Measurements from ENCODE around the gene NHLRC2. TPM values are rescaled to one million over a fixed set of nuclear protein-coding genes. Genes with fewer than 3 reads are reported as not detected.
A peak's percentile ranks its signal among the peaks of the same experiment; 100 is the strongest.

Gene NHLRC2
- total and polyA plus RNA-seq, 10 of the 15 experiments (the other 5 are each of a cell fraction or from before 2014, with no cell fraction given) = 1.9 to 31.3 (median 15.9) TPM

DNA sequence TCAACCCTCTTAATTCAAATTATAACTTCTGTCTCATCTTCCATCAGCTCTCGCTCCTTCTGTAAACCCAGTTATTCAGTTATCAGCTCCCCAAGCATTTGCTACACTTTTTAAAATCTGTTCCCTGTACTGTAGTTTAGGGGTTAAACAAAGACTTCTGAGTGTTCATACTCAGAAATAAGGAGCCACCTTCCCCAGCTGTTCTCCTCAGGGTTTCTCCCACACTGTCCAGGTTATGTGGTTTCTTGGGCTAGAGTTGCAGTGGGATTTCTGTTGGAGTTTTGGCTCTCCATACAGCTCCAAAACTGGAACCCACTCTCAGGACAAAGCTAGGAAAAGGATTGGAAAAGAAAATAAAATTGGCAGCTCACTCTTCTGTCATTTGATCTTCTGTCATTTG lies 20.8 kb downstream of the NHLRC2 start:
- ChIA-PET SMC1A (ENCODE audit: uncharacterized antibody, unreplicated experiment) (interaction anchor here (0.6 to 2.0 kb wide), 9 partner anchors 8 to 226 kb away, joined by 3 to 8 read pairs (median 4); no protein-coding TSS in a partner anchor), POLR2A (interaction anchor here (0.9 to 1.2 kb wide), 3 partner anchors 8 to 16 kb away, joined by 3 to 8 read pairs (median 6); no protein-coding TSS in a partner anchor), CTCF (interaction anchor here (0.7 to 1.7 kb wide), 6 partner anchors 11 to 227 kb away, joined by 3 to 11 read pairs (median 3); no protein-coding TSS in a partner anchor), RAD21 (ENCODE audit: unreplicated experiment) (interaction anchor here (0.9 to 1.4 kb wide), 4 partner anchors 14 to 226 kb away, joined by 3 to 5 read pairs (median 4); no protein-coding TSS in a partner anchor)
- Histone ChIP-seq H4K20me1 (ENCODE audit: control insufficient read depth, insufficient read depth) (no peaks in the 10 kb centered on the region), H3K4me3 (no peak overlapping the region), H3K36me3 (ENCODE audit: control insufficient read depth in 2 of 2, insufficient read depth in 2 of 2, low read length in 1 of 2) (no peaks in the 10 kb centered on the region), H2AFZ (ENCODE audit: control insufficient read depth, low read depth, low read length) (no peak overlapping the region), H3K27ac (ENCODE audit: control insufficient read depth, insufficient read depth) (0 out of 2 replicates have a peak overlapping the region, but pooled peaks have one; percentile 13), H3K27me3 (replicated peaks in 1 of 2; ENCODE audit: control insufficient read depth in 2 of 2, insufficient read depth in 2 of 2, low read length in 1 of 2) (no peaks in the 10 kb centered on the region), H3K4me1 (ENCODE audit: control insufficient read depth, insufficient read depth, low read length) (peaks cover 16% of the 10 kb centered on the region), H3K9ac (ENCODE audit: control insufficient read depth, insufficient read depth, low read length) (no peak overlapping the region), H3K9me3 (replicated peaks; ENCODE audit: control insufficient read depth, insufficient read depth, low read length) (no peaks in the 10 kb centered on the region; the same call in 1 of the 3 replicates), H3K79me2 (ENCODE audit: control insufficient read depth, insufficient read depth, low read length) (peaks cover 20% of the 10 kb centered on the region), H3K4me2 (ENCODE audit: control insufficient read depth, insufficient read depth) (no peak overlapping the region)
- intact Hi-C loops (cut with micrococcal nuclease; ENCODE audit: unreplicated experiment) = loop anchor here (5.0 kb wide), 1 partner anchor 87 kb away; no protein-coding TSS in a partner anchor
- in situ Hi-C loops (cut with MboI) = no loop called here
- DNase-seq (ENCODE audit: low read depth, low spot score) = no peak
- 100% methylated on average over 1 of the region's 1 CpG for WGBS (ENCODE audit: insufficient coverage, insufficient replicate concordance, low lambda C conversion rate, missing lambda C conversion rate)
- no TSS peak for BruUV-seq (replicated peaks)
- TF ChIP-seq GATAD2B (conservative IDR thresholded peaks at IDR 0.05; ENCODE audit: low read depth) = no peak
- peak; percentile 2; the same call in 1 of the 2 replicates for TF ChIP-seq RUNX3 (IDR thresholded peaks at IDR 0.05; ENCODE audit: low read length)
- no peak for ATAC-seq
- FAIRE-seq = no peak

DNA sequence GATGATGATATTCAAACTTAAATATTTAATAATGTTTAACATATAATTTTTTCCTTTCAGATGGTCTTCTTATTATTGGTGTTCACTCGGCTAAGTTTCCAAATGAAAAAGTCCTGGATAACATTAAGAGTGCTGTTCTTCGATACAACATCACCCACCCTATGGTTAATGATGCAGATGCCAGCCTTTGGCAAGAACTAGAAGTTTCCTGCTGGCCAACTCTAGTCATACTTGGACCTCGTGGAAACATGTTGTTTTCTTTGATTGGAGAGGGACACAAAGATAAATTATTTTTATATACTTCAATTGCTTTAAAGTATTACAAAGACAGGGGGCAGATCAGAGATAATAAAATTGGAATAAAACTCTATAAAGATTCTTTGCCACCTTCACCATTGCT lies 22.0 kb downstream of the NHLRC2 start:
- H3K27ac ChIP-seq (ENCODE audit: control insufficient read depth, insufficient read depth) = no peak overlapping the region; the same call in 1 of the 2 replicates
- intact Hi-C loops (cut with micrococcal nuclease; ENCODE audit: unreplicated experiment) = loop anchor here (5.0 kb wide), 1 partner anchor 86 kb away; no protein-coding TSS in a partner anchor
- H3K4me2 ChIP-seq (ENCODE audit: control insufficient read depth, insufficient read depth) = no peak overlapping the region
- ChIA-PET POLR2A (interaction anchor here (0.6 kb wide), 1 partner anchor 42 kb away, joined by 3 read pairs; no protein-coding TSS in a partner anchor), RAD21 (ENCODE audit: unreplicated experiment) (interaction anchor here (0.6 to 2.3 kb wide), 4 partner anchors 18 to 85 kb away, joined by 3 to 30 read pairs (median 5); no protein-coding TSS in a partner anchor), SMC1A (ENCODE audit: uncharacterized antibody, unreplicated experiment) (interaction anchor here (0.9 to 2.4 kb wide), 6 partner anchors 12 to 220 kb away, joined by 3 to 11 read pairs (median 6); no protein-coding TSS in a partner anchor), CTCF (no interaction called here)
- H3K27me3 ChIP-seq (replicated peaks in 1 of 2; ENCODE audit: control insufficient read depth in 2 of 2, insufficient read depth in 2 of 2, low read length in 1 of 2) = no peaks in the 10 kb centered on the region
- H3K36me3 ChIP-seq (ENCODE audit: control insufficient read depth in 2 of 2, insufficient read depth in 2 of 2, low read length in 1 of 2) = no peaks in the 10 kb centered on the region
- DNase-seq (ENCODE audit: low read depth, low spot score) (no peak), ATAC-seq (no peak), FAIRE-seq (no peak)
- no peak overlapping the region for H2AFZ ChIP-seq (ENCODE audit: control insufficient read depth, low read depth, low read length)
- peaks cover 19% of the 10 kb centered on the region for H3K79me2 ChIP-seq (ENCODE audit: control insufficient read depth, insufficient read depth, low read length)
- in situ Hi-C loops (cut with MboI) = no loop called here
- no peaks in the 10 kb centered on the region; the same call in 2 of the 3 replicates for H3K9me3 ChIP-seq (replicated peaks; ENCODE audit: control insufficient read depth, insufficient read depth, low read length)
- H3K9ac ChIP-seq (ENCODE audit: control insufficient read depth, insufficient read depth, low read length) = no peak overlapping the region
- H3K4me1 ChIP-seq (ENCODE audit: control insufficient read depth, insufficient read depth, low read length) = peaks cover 25% of the 10 kb centered on the region
- WGBS (ENCODE audit: insufficient coverage, insufficient replicate concordance, low lambda C conversion rate, missing lambda C conversion rate) = 95% methylated on average over 3 of the region's 3 CpGs
- H3K4me3 ChIP-seq = no peak overlapping the region
- no TSS peak for BruUV-seq (replicated peaks)
- H4K20me1 ChIP-seq (ENCODE audit: control insufficient read depth, insufficient read depth) = no peaks in the 10 kb centered on the region
- TF ChIP-seq, protein P1, sequence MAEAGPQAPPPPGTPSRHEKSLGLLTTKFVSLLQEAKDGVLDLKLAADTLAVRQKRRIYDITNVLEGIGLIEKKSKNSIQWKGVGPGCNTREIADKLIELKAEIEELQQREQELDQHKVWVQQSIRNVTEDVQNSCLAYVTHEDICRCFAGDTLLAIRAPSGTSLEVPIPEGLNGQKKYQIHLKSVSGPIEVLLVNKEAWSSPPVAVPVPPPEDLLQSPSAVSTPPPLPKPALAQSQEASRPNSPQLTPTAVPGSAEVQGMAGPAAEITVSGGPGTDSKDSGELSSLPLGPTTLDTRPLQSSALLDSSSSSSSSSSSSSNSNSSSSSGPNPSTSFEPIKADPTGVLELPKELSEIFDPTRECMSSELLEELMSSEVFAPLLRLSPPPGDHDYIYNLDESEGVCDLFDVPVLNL (IDR thresholded peaks at IDR 0.05; ENCODE audit: low read depth, low read length) = no peak
- TF ChIP-seq, protein P2, sequence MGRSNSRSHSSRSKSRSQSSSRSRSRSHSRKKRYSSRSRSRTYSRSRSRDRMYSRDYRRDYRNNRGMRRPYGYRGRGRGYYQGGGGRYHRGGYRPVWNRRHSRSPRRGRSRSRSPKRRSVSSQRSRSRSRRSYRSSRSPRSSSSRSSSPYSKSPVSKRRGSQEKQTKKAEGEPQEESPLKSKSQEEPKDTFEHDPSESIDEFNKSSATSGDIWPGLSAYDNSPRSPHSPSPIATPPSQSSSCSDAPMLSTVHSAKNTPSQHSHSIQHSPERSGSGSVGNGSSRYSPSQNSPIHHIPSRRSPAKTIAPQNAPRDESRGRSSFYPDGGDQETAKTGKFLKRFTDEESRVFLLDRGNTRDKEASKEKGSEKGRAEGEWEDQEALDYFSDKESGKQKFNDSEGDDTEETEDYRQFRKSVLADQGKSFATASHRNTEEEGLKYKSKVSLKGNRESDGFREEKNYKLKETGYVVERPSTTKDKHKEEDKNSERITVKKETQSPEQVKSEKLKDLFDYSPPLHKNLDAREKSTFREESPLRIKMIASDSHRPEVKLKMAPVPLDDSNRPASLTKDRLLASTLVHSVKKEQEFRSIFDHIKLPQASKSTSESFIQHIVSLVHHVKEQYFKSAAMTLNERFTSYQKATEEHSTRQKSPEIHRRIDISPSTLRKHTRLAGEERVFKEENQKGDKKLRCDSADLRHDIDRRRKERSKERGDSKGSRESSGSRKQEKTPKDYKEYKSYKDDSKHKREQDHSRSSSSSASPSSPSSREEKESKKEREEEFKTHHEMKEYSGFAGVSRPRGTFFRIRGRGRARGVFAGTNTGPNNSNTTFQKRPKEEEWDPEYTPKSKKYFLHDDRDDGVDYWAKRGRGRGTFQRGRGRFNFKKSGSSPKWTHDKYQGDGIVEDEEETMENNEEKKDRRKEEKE (IDR thresholded peaks at IDR 0.05) = no peak
- TF ChIP-seq POLR2AphosphoS5 (IDR thresholded peaks at IDR 0.05; ENCODE audit: low read length) (no peak), NR2C1 (IDR thresholded peaks at IDR 0.05) (no peak), PAX8 (IDR thresholded peaks at IDR 0.05) (no peak), JUNB (IDR thresholded peaks at IDR 0.05) (no peak), BCL11A (IDR thresholded peaks at IDR 0.05; ENCODE audit: low read depth, low read length) (no peak)
- TF ChIP-seq, protein P3, sequence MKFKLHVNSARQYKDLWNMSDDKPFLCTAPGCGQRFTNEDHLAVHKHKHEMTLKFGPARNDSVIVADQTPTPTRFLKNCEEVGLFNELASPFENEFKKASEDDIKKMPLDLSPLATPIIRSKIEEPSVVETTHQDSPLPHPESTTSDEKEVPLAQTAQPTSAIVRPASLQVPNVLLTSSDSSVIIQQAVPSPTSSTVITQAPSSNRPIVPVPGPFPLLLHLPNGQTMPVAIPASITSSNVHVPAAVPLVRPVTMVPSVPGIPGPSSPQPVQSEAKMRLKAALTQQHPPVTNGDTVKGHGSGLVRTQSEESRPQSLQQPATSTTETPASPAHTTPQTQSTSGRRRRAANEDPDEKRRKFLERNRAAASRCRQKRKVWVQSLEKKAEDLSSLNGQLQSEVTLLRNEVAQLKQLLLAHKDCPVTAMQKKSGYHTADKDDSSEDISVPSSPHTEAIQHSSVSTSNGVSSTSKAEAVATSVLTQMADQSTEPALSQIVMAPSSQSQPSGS (IDR thresholded peaks at IDR 0.05; ENCODE audit: low read length) = no peak
